SK-N-MC (cell line): ENCODE measurements around the gene ART1.

ENCODE experiments used
- EZH2 ChIP-seq: fragments of 200-600 bp; sonication (generic); IDR thresholded peaks from one replicate; pipeline ENCODE4 v1.6.1; 2017; ENCODE audit warnings: antibody characterized with exemption
- FOXP2 ChIP-seq: optimal IDR thresholded peaks from 2 replicates; pipeline ENCODE3; 2011; ENCODE audit warnings: mild to moderate bottlenecking, moderate library complexity; ENCODE audit not compliant: insufficient read depth; ENCODE audit errors: extremely low read length, control extremely low read depth
- POLR2AphosphoS5 ChIP-seq: IDR thresholded peaks from 2 replicates; pipeline ENCODE4 v1.6.1; 2012; ENCODE audit warnings: mild to moderate bottlenecking, low read depth, low read length, borderline replicate concordance

- TF ChIP-seq POLR2AphosphoS5, result no peak
- TF ChIP-seq EZH2, result no peak
- no peak for TF ChIP-seq FOXP2
Observed at GRCh38 chr11:3623121-3623520, 21.8 kb upstream of the ART1 start.
